ENCODE results near the gene AIMP2.
"Not testable (repeated sequence)": the region's sequence is repeated elsewhere in the genome, so short reads cannot be mapped to it uniquely, and the experiment has no call there.

Gene AIMP2

GRCh38 chr7:6056616-6057015 lies 47.5 kb downstream of the AIMP2 start:
- Histone ChIP-seq H3K36me3 (ENCODE audit: insufficient read depth, low read length) (peaks cover 28% of the 10 kb centered on the region), H2AFZ (ENCODE audit: low read length) (no peak overlapping the region), H4K20me1 (ENCODE audit: insufficient read depth, low read length) (no peaks in the 10 kb centered on the region; the same call in 1 of the 2 replicates), H3K79me2 (ENCODE audit: insufficient read depth, low read length) (peaks cover 23% of the 10 kb centered on the region), H3K27ac (ENCODE audit: low read depth, low read length, poor library complexity, severe bottlenecking) (no peak overlapping the region), H3K4me1 (ENCODE audit: insufficient read depth, low read length, severe bottlenecking) (peaks cover 24% of the 10 kb centered on the region), H3K27me3 (ENCODE audit: insufficient read depth, low read length) (no peaks in the 10 kb centered on the region), H3K4me3 (ENCODE audit: low read depth, low read length, poor library complexity, severe bottlenecking) (no peak overlapping the region), H3F3A (ENCODE audit: insufficient read depth, low read length) (no peaks in the 10 kb centered on the region), H3K9ac (ENCODE audit: low read length) (no peak overlapping the region; the same call in 1 of the 2 replicates), H3K4me2 (ENCODE audit: low read length) (peak overlapping the region; percentile 64; the same call in 1 of the 2 replicates), H3K9me3 (ENCODE audit: low read length) (no peaks in the 10 kb centered on the region), H3K9me2 (ENCODE audit: low read depth, low read length) (no peaks in the 10 kb centered on the region)
- TF ChIP-seq EZH2 (IDR thresholded peaks at IDR 0.05; ENCODE audit: borderline replicate concordance, low read length) (no peak), CTCF (IDR thresholded peaks at IDR 0.05; ENCODE audit: low read length) (no peak)

GRCh38 chr7:6057316-6058129 lies 48.5 kb downstream of the AIMP2 start:
- Histone ChIP-seq H3K4me3 (ENCODE audit: low read depth, low read length, poor library complexity, severe bottlenecking) (peak overlapping the region; percentile 96), H3K9me3 (ENCODE audit: low read length) (no peaks in the 10 kb centered on the region), H4K20me1 (ENCODE audit: insufficient read depth, low read length) (no peaks in the 10 kb centered on the region; the same call in 1 of the 2 replicates), H3K79me2 (ENCODE audit: insufficient read depth, low read length) (peaks cover 23% of the 10 kb centered on the region), H3K9me2 (ENCODE audit: low read depth, low read length) (no peaks in the 10 kb centered on the region), H3K9ac (ENCODE audit: low read length) (peak overlapping the region; percentile 96), H3K27me3 (ENCODE audit: insufficient read depth, low read length) (no peaks in the 10 kb centered on the region), H3K27ac (ENCODE audit: low read depth, low read length, poor library complexity, severe bottlenecking) (no peak overlapping the region), H3F3A (ENCODE audit: insufficient read depth, low read length) (no peaks in the 10 kb centered on the region), H3K4me2 (ENCODE audit: low read length) (peak overlapping the region; percentile 64), H3K36me3 (ENCODE audit: insufficient read depth, low read length) (peaks cover 23% of the 10 kb centered on the region), H2AFZ (ENCODE audit: low read length) (no peak overlapping the region), H3K4me1 (ENCODE audit: insufficient read depth, low read length, severe bottlenecking) (peaks cover 24% of the 10 kb centered on the region)
- TF ChIP-seq CTCF (IDR thresholded peaks at IDR 0.05; ENCODE audit: low read length) (no peak), EZH2 (IDR thresholded peaks at IDR 0.05; ENCODE audit: borderline replicate concordance, low read length) (no peak)

- H3K4me3 ChIP-seq (ENCODE audit: low read depth, low read length, poor library complexity, severe bottlenecking); H3K27me3 ChIP-seq (ENCODE audit: insufficient read depth, low read length); H3K36me3 ChIP-seq (ENCODE audit: insufficient read depth, low read length); H3F3A ChIP-seq (ENCODE audit: insufficient read depth, low read length); H2AFZ ChIP-seq (ENCODE audit: low read length); H3K27ac ChIP-seq (ENCODE audit: low read depth, low read length, poor library complexity, severe bottlenecking); H3K4me2 ChIP-seq (ENCODE audit: low read length); H3K9ac ChIP-seq (ENCODE audit: low read length); H4K20me1 ChIP-seq (ENCODE audit: insufficient read depth, low read length); H3K9me2 ChIP-seq (ENCODE audit: low read depth, low read length); H3K9me3 ChIP-seq (ENCODE audit: low read length): not testable (repeated sequence)
- Histone ChIP-seq H3K79me2 (ENCODE audit: insufficient read depth, low read length) (peaks cover 23% of the 10 kb centered on the region), H3K4me1 (ENCODE audit: insufficient read depth, low read length, severe bottlenecking) (peaks cover 24% of the 10 kb centered on the region)
Measured at GRCh38 chr7:6059941-6060340, 50.9 kb downstream of the AIMP2 start.

GRCh38 chr7:6071406-6071805 lies 62.3 kb downstream of the AIMP2 start:
- Histone ChIP-seq H3K27ac (ENCODE audit: low read depth, low read length, poor library complexity, severe bottlenecking) (peak overlapping the region; percentile 77), H3F3A (ENCODE audit: insufficient read depth, low read length) (no peaks in the 10 kb centered on the region), H2AFZ (ENCODE audit: low read length) (no peak overlapping the region)

More at GRCh38 chr7:6071406-6071805, 62.3 kb downstream of the AIMP2 start:
- Histone ChIP-seq H3K9me3 (ENCODE audit: low read length) (no peaks in the 10 kb centered on the region), H3K79me2 (ENCODE audit: insufficient read depth, low read length) (no peaks in the 10 kb centered on the region), H3K9ac (ENCODE audit: low read length) (no peak overlapping the region), H3K4me1 (ENCODE audit: insufficient read depth, low read length, severe bottlenecking) (peaks cover 28% of the 10 kb centered on the region), H4K20me1 (ENCODE audit: insufficient read depth, low read length) (no peaks in the 10 kb centered on the region), H3K36me3 (ENCODE audit: insufficient read depth, low read length) (no peaks in the 10 kb centered on the region), H3K9me2 (ENCODE audit: low read depth, low read length) (no peaks in the 10 kb centered on the region), H3K27me3 (ENCODE audit: insufficient read depth, low read length) (no peaks in the 10 kb centered on the region), H3K4me2 (ENCODE audit: low read length) (peak overlapping the region; percentile 36; the same call in 1 of the 2 replicates), H3K4me3 (ENCODE audit: low read depth, low read length, poor library complexity, severe bottlenecking) (no peak overlapping the region)
- TF ChIP-seq CTCF (IDR thresholded peaks at IDR 0.05; ENCODE audit: low read length) (no peak), EZH2 (IDR thresholded peaks at IDR 0.05; ENCODE audit: borderline replicate concordance, low read length) (no peak)

Data from OCI-LY1 (cell line).